K562 (cell line): Measurements from ENCODE around the gene KCNAB1. TPM values are rescaled to one million over a fixed set of nuclear protein-coding genes. Genes with fewer than 3 reads are reported as not detected.

Source experiments
- ARID1B ChIP-seq: fragments of 450-650 bp; IDR thresholded peaks from 2 replicates; pipeline ENCODE4 v1.6.1; 2016; ENCODE audit warnings: antibody characterized with exemption, mild to moderate bottlenecking, inconsistent platforms
- CBX2 ChIP-seq: fragments of 200-600 bp; sonication (generic); IDR thresholded peaks from one replicate; pipeline ENCODE4 v1.6.1; 2012; ENCODE audit warnings: mild to moderate bottlenecking, low read length, inconsistent platforms; ENCODE audit not compliant: insufficient read depth, poor library complexity, severe bottlenecking
- EHMT2 ChIP-seq: fragments of 450-650 bp; IDR thresholded peaks from 2 replicates; pipeline ENCODE4 v1.6.1; 2018; ENCODE audit warnings: antibody characterized with exemption
- ETV5 ChIP-seq: sonication (generic); formaldehyde crosslinking; IDR thresholded peaks from 2 replicates; pipeline ENCODE4 v1.4.0; 2020; ENCODE audit warnings: low read depth, mild to moderate bottlenecking, missing genetic modification reagents
- HBP1 ChIP-seq: fragments of 450-650 bp; formaldehyde crosslinking; IDR thresholded peaks from 2 replicates; pipeline ENCODE4 v1.4.0; 2022; ENCODE audit warnings: missing genetic modification characterization
- HDAC2 ChIP-seq: fragments of 450-650 bp; IDR thresholded peaks from 2 replicates; pipeline ENCODE4 v1.6.1; 2016; ENCODE audit warnings: mild to moderate bottlenecking
- LEF1 ChIP-seq: fragments of 450-650 bp; IDR thresholded peaks from 2 replicates; pipeline ENCODE4 v1.6.1; 2016; ENCODE audit warnings: mild to moderate bottlenecking
- NFIC ChIP-seq: fragments of 450-650 bp; IDR thresholded peaks from 2 replicates; pipeline ENCODE4 v1.6.1; 2017; ENCODE audit warnings: mild to moderate bottlenecking, inconsistent platforms
- NR2C1 ChIP-seq, 2 experiments: fragments of 450-650 bp; IDR thresholded peaks; 2 replicates each; pipeline ENCODE4 v1.6.1; 2017; ENCODE audit warnings: mild to moderate bottlenecking in 2 of 2, antibody characterized with exemption in 1 of 2, inconsistent platforms in 1 of 2, missing compliant biosample characterization in 1 of 2, missing genetic modification characterization in 1 of 2
- POLR2AphosphoS2 ChIP-seq: IDR thresholded peaks from 2 replicates; pipeline ENCODE4 v1.6.1; 2012; ENCODE audit warnings: low read length, improper control_type of control experiment
- SMARCC2 ChIP-seq: fragments of 450-650 bp; IDR thresholded peaks from 2 replicates; pipeline ENCODE4 v1.6.1; 2017; ENCODE audit warnings: antibody characterized with exemption, moderate library complexity, mild to moderate bottlenecking, low read depth
- ZBTB49 ChIP-seq: sonication (generic); formaldehyde crosslinking; IDR thresholded peaks from 2 replicates; pipeline ENCODE4 v1.8.0; 2022; ENCODE audit warnings: missing genetic modification reagents, mild to moderate bottlenecking, borderline replicate concordance
- ZNF212 ChIP-seq: fragments of 450-650 bp; formaldehyde crosslinking; IDR thresholded peaks from 2 replicates; pipeline ENCODE4 v1.4.0; 2020; ENCODE audit warnings: mild to moderate bottlenecking
- ZNF449 ChIP-seq: fragments of 250-450 bp; sonication (Bioruptor Pico); IDR thresholded peaks from 2 replicates; pipeline ENCODE4 v1.8.0; 2022; ENCODE audit warnings: moderate library complexity, mild to moderate bottlenecking, inconsistent platforms
- ZNF592 ChIP-seq: fragments of 450-650 bp; IDR thresholded peaks from 2 replicates; pipeline ENCODE4 v1.6.1; 2017; ENCODE audit warnings: antibody characterized with exemption, mild to moderate bottlenecking
- ZNF699 ChIP-seq: fragments of 250-450 bp; sonication (Bioruptor Pico); IDR thresholded peaks from 2 replicates; pipeline ENCODE4 v1.8.0; 2021; ENCODE audit warnings: mild to moderate bottlenecking, moderate library complexity; ENCODE audit not compliant: insufficient replicate concordance
- ZNF75A ChIP-seq: fragments of 450-650 bp; formaldehyde crosslinking; IDR thresholded peaks from 2 replicates; pipeline ENCODE4 v1.4.0; 2020; ENCODE audit warnings: mild to moderate bottlenecking
- polyA plus RNA-seq, 8 experiments: library from polyadenylated mRNA; depleted of rRNA in 4 of 8; stranded (reverse) in 5 of 8; unstranded in 3 of 8; fragments of >200 nt; fragmentation: Nextera tagmentation in 2 of 8; fragmentation: Illumina TruSeq in 1 of 8; extraction: Ambion mirVana in 2 of 8; extraction: Trizol in 1 of 8; gene quantifications; 2 replicates each; pipeline versions ENCODE4 v1.2.1 to v1.2.3, GENCODE V29; 2011 to 2014; ENCODE audit warnings: inconsistent platforms in 1 of 8, missing spikeins in 1 of 8
- total RNA-seq, 7 experiments: library from RNA; depleted of rRNA in 6 of 7; stranded (reverse); fragments of >200 nt in 6 of 7; fragmentation: Illumina TruSeq in 2 of 7; extraction: Trizol in 2 of 7; gene quantifications; 2 replicates each; pipeline versions ENCODE4 v1.2.1 to v1.2.3, GENCODE V29; 2011 to 2021; ENCODE audit warnings: low replicate concordance in 1 of 7

The KCNAB1 gene
- total and polyA plus RNA-seq, 9 of the 15 experiments (the other 6 are each of a cell fraction or from before 2014, with no cell fraction given) = 0.14 to 1.2 (median 0.51) TPM

- TF ChIP-seq ZBTB49 (CRISPR knock-in tag) = no peak
- no peak for TF ChIP-seq ZNF212
- no peak; the same call in 1 of the 2 replicates for TF ChIP-seq ETV5 (CRISPR knock-in tag)
- TF ChIP-seq ARID1B = no peak
- peak; percentile 40 for TF ChIP-seq NFIC
- peak; percentile 55; the same call in 1 of the 2 replicates for TF ChIP-seq POLR2AphosphoS2
- no peak for TF ChIP-seq HBP1 (CRISPR knock-in tag)
- TF ChIP-seq EHMT2 = no peak
- TF ChIP-seq ZNF699 = no peak
- 0 out of 2 replicates have a peak, but pooled peaks have one; percentile 6 for TF ChIP-seq LEF1
- TF ChIP-seq ZNF75A (CRISPR knock-in tag) = no peak
- peak; percentile 44; the same call in 1 of the 2 replicates for TF ChIP-seq NR2C1 (IDR thresholded peaks at IDR 0.05)
- 0 out of 2 replicates have a peak, but pooled peaks have one; percentile 40 for TF ChIP-seq NR2C1 (tag; IDR thresholded peaks at IDR 0.05)
- TF ChIP-seq SMARCC2 = no peak
- TF ChIP-seq HDAC2 = 0 out of 2 replicates have a peak, but pooled peaks have one; percentile 16
- TF ChIP-seq ZNF592 = 0 out of 2 replicates have a peak, but pooled peaks have one; percentile 31
- TF ChIP-seq ZNF449 = no peak
- no peak for TF ChIP-seq CBX2
Measured at GRCh38 chr3:156554842-156555687, 434.7 kb downstream of the KCNAB1 start, which contains the start of gene SSR3 (continued).
